IMR-90 (cell line): ENCODE data around the gene BCAP31. TPM values are rescaled to one million over a fixed set of nuclear protein-coding genes. Genes with fewer than 3 reads are reported as not detected.

ENCODE experiments used
- ATAC-seq: fragments of 200-7000 bp; cut with Tn5 transposase; 2 replicates; pipeline ENCODE4 v1.9.1; 2020; ENCODE audit warnings: low read depth, mild to moderate bottlenecking, moderate library complexity
- BruUV-seq: library from RNA; stranded (reverse); fragments of 400-500 nt; replicated peaks from 2 replicates; lab custom pipeline; 2021; lab: Mats Ljungman, UMichigan
- CTCF ChIA-PET: fragments of 300-600 bp; formaldehyde crosslinking; extraction: SDS; loops from one replicate; lab custom pipeline; 2021; ENCODE audit warnings: antibody characterized with exemption; lab: Yijun Ruan, JAX
- POLR2A ChIA-PET: fragments of 300-600 bp; sonication (Branson Sonifier 250); formaldehyde crosslinking; loops from one replicate; lab custom pipeline; 2022; ENCODE audit warnings: antibody characterized with exemption; ENCODE audit not compliant: unreplicated experiment; lab: Charles Lee
- DNase-seq: peaks from one replicate; pipeline ENCODE4 v3.0.0; 2013
- H2AFZ ChIP-seq: replicated peaks from 2 replicates; pipeline ENCODE3; 2013; ENCODE audit warnings: low read length, mild to moderate bottlenecking; ENCODE audit not compliant: poor library complexity
- H2AK5ac ChIP-seq: 2 replicates; pipeline ENCODE4 v1.6.1; 2013; ENCODE audit warnings: low read depth, low read length, inconsistent platforms
- H2AK9ac ChIP-seq: replicated peaks from 2 replicates; pipeline ENCODE3; 2013; ENCODE audit warnings: mild to moderate bottlenecking, low read depth, low read length, moderate library complexity; ENCODE audit not compliant: poor library complexity
- H2BK120ac ChIP-seq: 2 replicates; pipeline ENCODE4 v1.6.1; 2013; ENCODE audit warnings: low read depth, low read length, inconsistent platforms
- H2BK15ac ChIP-seq: 3 replicates; pipeline ENCODE4 v1.6.1; 2013; ENCODE audit warnings: low read depth, low read length, inconsistent platforms
- H2BK20ac ChIP-seq: 2 replicates; pipeline ENCODE4 v1.6.1; 2013; ENCODE audit warnings: low read depth, mild to moderate bottlenecking, inconsistent platforms, low read length, moderate library complexity
- H2BK5ac ChIP-seq: 2 replicates; pipeline ENCODE4 v1.6.1; 2013; ENCODE audit warnings: mild to moderate bottlenecking, low read depth, low read length, inconsistent platforms; ENCODE audit not compliant: poor library complexity, severe bottlenecking
- H3K14ac ChIP-seq: replicated peaks from 2 replicates; pipeline ENCODE4 v1.6.1; 2013; ENCODE audit warnings: low read depth, low read length, inconsistent platforms
- H3K18ac ChIP-seq: 2 replicates; pipeline ENCODE4 v1.6.1; 2013; ENCODE audit warnings: low read depth, low read length, control low read depth
- H3K23ac ChIP-seq: 2 replicates; pipeline ENCODE4 v1.6.1; 2013; ENCODE audit warnings: low read depth, low read length, inconsistent platforms
- H3K27ac ChIP-seq: 2 replicates; pipeline ENCODE4 v1.5.1; 2013; ENCODE audit warnings: mild to moderate bottlenecking, control low read depth, low read length; ENCODE audit not compliant: insufficient read depth
- H3K27me3 ChIP-seq: 2 replicates; pipeline ENCODE4 v1.6.1; 2013; ENCODE audit warnings: low read length; ENCODE audit not compliant: control insufficient read depth, insufficient read depth
- H3K36me3 ChIP-seq: 2 replicates; pipeline ENCODE4 v1.6.1; 2013; ENCODE audit warnings: low read length, mixed read lengths; ENCODE audit not compliant: control insufficient read depth, insufficient read depth
- H3K4ac ChIP-seq: 2 replicates; pipeline ENCODE4 v1.6.1; 2013; ENCODE audit warnings: low read depth, low read length, inconsistent platforms
- H3K4me1 ChIP-seq: 2 replicates; pipeline ENCODE4 v1.6.1; 2013; ENCODE audit warnings: low read length, mixed read lengths; ENCODE audit not compliant: control insufficient read depth, insufficient read depth
- H3K4me2 ChIP-seq: 2 replicates; pipeline ENCODE4 v1.6.1; 2013; ENCODE audit warnings: low read depth, mild to moderate bottlenecking, control low read depth, low read length, moderate library complexity
- H3K4me3 ChIP-seq: 2 replicates; pipeline ENCODE4 v1.5.1; 2013; ENCODE audit warnings: low read depth, mild to moderate bottlenecking, control low read depth, low read length, moderate library complexity; ENCODE audit not compliant: insufficient read depth
- H3K56ac ChIP-seq: 2 replicates; pipeline ENCODE4 v1.6.1; 2013; ENCODE audit warnings: low read length, inconsistent platforms; ENCODE audit not compliant: insufficient read depth; ENCODE audit errors: extremely low read depth
- H3K79me1 ChIP-seq, 2 experiments: 2 replicates each; pipeline ENCODE4 v1.6.1; 2013; ENCODE audit warnings: low read length in 2 of 2, inconsistent platforms in 1 of 2, low read depth in 1 of 2
- H3K9ac ChIP-seq: 2 replicates; pipeline ENCODE4 v1.6.1; 2013; ENCODE audit warnings: low read depth, low read length, control low read depth
- H3K9me1 ChIP-seq: 2 replicates; pipeline ENCODE4 v1.6.1; 2013; ENCODE audit warnings: low read length, inconsistent platforms; ENCODE audit not compliant: insufficient read depth
- H3K9me3 ChIP-seq: 2 replicates; pipeline ENCODE4 v1.6.1; 2013; ENCODE audit warnings: low read length; ENCODE audit not compliant: control insufficient read depth, insufficient read depth
- H4K20me1 ChIP-seq: 2 replicates; pipeline ENCODE4 v1.6.1; 2013; ENCODE audit warnings: low read length, inconsistent platforms; ENCODE audit not compliant: insufficient read depth
- H4K5ac ChIP-seq: 2 replicates; pipeline ENCODE4 v1.6.1; 2013; ENCODE audit warnings: mild to moderate bottlenecking, low read depth, low read length, control low read depth
- H4K8ac ChIP-seq, 2 experiments: 2 replicates each; pipeline ENCODE4 v1.6.1; 2013; ENCODE audit warnings: low read depth in 2 of 2, low read length in 2 of 2, control low read depth in 1 of 2, inconsistent platforms in 1 of 2
- H4K91ac ChIP-seq: 2 replicates; pipeline ENCODE4 v1.6.1; 2013; ENCODE audit warnings: low read depth, low read length, inconsistent platforms; ENCODE audit not compliant: insufficient read depth
- CHD1 ChIP-seq: IDR thresholded peaks from 2 replicates; pipeline ENCODE4 v1.6.1; 2012; ENCODE audit warnings: low read depth, low read length, improper control_type of control experiment
- ELK1 ChIP-seq: fragments of 150-350 bp; IDR thresholded peaks from 2 replicates; pipeline ENCODE4 v1.6.1; 2016; ENCODE audit warnings: low read depth, mild to moderate bottlenecking, low read length, moderate library complexity, borderline replicate concordance
- FOS ChIP-seq: fragments of 150-350 bp; IDR thresholded peaks from 2 replicates; pipeline ENCODE4 v1.6.1; 2016; ENCODE audit warnings: low read depth, low read length
- MAZ ChIP-seq: IDR thresholded peaks from 2 replicates; pipeline ENCODE4 v1.6.1; 2012; ENCODE audit warnings: low read depth, mild to moderate bottlenecking, low read length, improper control_type of control experiment, moderate library complexity, borderline replicate concordance
- RAD21 ChIP-seq: IDR thresholded peaks from 2 replicates; pipeline ENCODE4 v1.6.1; 2012; ENCODE audit warnings: low read length, improper control_type of control experiment
- RFX5 ChIP-seq: IDR thresholded peaks from 2 replicates; pipeline ENCODE4 v1.8.0; 2012; ENCODE audit warnings: low read depth, mild to moderate bottlenecking, low read length, moderate library complexity
- WGBS, 2 experiments: methylation state at CpG; one replicate each; pipeline versions ENCODE4 v1.1.5 to v1.1.7; 2013; ENCODE audit warnings: missing lambda C conversion rate in 2 of 2; ENCODE audit not compliant: insufficient read length in 1 of 2; ENCODE audit errors: extremely low coverage in 2 of 2; 5-methylcytosine and 5-hydroxymethylcytosine counted together
- dilution Hi-C: fragments of 300-500 bp; cut with HindIII; formaldehyde crosslinking; loops from one replicate; pipeline ENCODE4 v1.14.3; 2018; ENCODE audit warnings: low sequenced_read_pairs; ENCODE audit not compliant: unreplicated experiment
- in situ Hi-C: fragments of 300-500 bp; cut with MboI; formaldehyde crosslinking; loops from 3 replicates; pipeline ENCODE4 v1.14.3; 2019; ENCODE audit warnings: low sequenced_read_pairs, inconsistent platforms, mixed read lengths
- intact Hi-C: fragments of 100-400 bp; cut with micrococcal nuclease; formaldehyde crosslinking; loops from 2 replicates; pipeline ENCODE4 v1.10.0; 2022
- polyA plus RNA-seq, 3 experiments: library from polyadenylated mRNA; depleted of rRNA; stranded (reverse); fragments of >200 nt; gene quantifications; 2 replicates each; pipeline ENCODE4 v1.2.3, GENCODE V29; 2012; ENCODE audit warnings: low replicate concordance in 1 of 3
- total RNA-seq: library from RNA; depleted of rRNA; stranded (reverse); fragments of >200 nt; gene quantifications from 2 replicates; pipeline ENCODE4 v1.2.3, GENCODE V29; 2012

The BCAP31 gene
- total and polyA plus RNA-seq, 2 of the 4 experiments (the other 2 are of a cell fraction): 125 to 244 TPM

- TF ChIP-seq CHD1 (no peak), RFX5 (no peak), MAZ (no peak), ELK1 (no peak), RAD21 (no peak), FOS (no peak)
- H3K56ac ChIP-seq: no peak overlapping the region
- H3K36me3 ChIP-seq: peaks cover 11% of the 10 kb centered on the region; the same call in 1 of the 2 replicates
- ATAC-seq (no peak), DNase-seq (no peak)
- peaks cover 0 to 11% of the 10 kb centered on the region in 2 experiments; a peak in 1 of 4 replicates for H3K79me1 ChIP-seq
- no peak overlapping the region for H2BK5ac ChIP-seq
- no peak overlapping the region for H3K9ac ChIP-seq
- no peak overlapping the region for H3K4me2 ChIP-seq
- no TSS peak for BruUV-seq
- H4K20me1 ChIP-seq: no peaks in the 10 kb centered on the region
- no peak overlapping the region for H2AFZ ChIP-seq
- H2AK5ac ChIP-seq: no peak overlapping the region
- POLR2A ChIA-PET: no interaction called here
- no peak overlapping the region for H4K5ac ChIP-seq
- no peak overlapping the region for H2AK9ac ChIP-seq
- dilution Hi-C loops: no loop called here
- H3K18ac ChIP-seq: no peak overlapping the region
- H2BK15ac ChIP-seq: no peak overlapping the region
- in situ Hi-C loops: no loop called here
- H2BK120ac ChIP-seq: no peak overlapping the region
- H3K14ac ChIP-seq: no peak overlapping the region
- peaks cover 2% of the 10 kb centered on the region; the same call in 1 of the 2 replicates for H3K4me1 ChIP-seq
- H4K91ac ChIP-seq: no peak overlapping the region
- no peaks in the 10 kb centered on the region for H3K27me3 ChIP-seq
- H3K9me3 ChIP-seq: no peaks in the 10 kb centered on the region; the same call in 1 of the 2 replicates
- H3K27ac ChIP-seq: no peak overlapping the region
- 0 out of 2 replicates have a peak, but pooled peaks cover 5% of the 10 kb centered on the region for H3K9me1 ChIP-seq
- H3K4ac ChIP-seq: no peak overlapping the region
- CTCF ChIA-PET: no interaction called here
- 83% methylated on average over 9 of the region's 14 CpGs; no CpG with 5 or more reads in 1 of the 2 experiments for WGBS, 2 experiments
- intact Hi-C loops: no loop called here
- no peak overlapping the region for H3K4me3 ChIP-seq
- no peak overlapping the region for H3K23ac ChIP-seq
- no peak overlapping the region for H2BK20ac ChIP-seq
- H4K8ac ChIP-seq: no peak overlapping the region
These were observed 8.2 kb upstream of the BCAP31 start for GRCh38 chrX:153732401-153732800.
